Measurements from ENCODE around the gene P3H4. TPM values are rescaled to one million over a fixed set of nuclear protein-coding genes. Genes with fewer than 3 reads are reported as not detected.

The P3H4 gene
- total RNA-seq, 4 donors from 2014 or later = 1.8 to 4.0 (median 2.9) TPM

DNA sequence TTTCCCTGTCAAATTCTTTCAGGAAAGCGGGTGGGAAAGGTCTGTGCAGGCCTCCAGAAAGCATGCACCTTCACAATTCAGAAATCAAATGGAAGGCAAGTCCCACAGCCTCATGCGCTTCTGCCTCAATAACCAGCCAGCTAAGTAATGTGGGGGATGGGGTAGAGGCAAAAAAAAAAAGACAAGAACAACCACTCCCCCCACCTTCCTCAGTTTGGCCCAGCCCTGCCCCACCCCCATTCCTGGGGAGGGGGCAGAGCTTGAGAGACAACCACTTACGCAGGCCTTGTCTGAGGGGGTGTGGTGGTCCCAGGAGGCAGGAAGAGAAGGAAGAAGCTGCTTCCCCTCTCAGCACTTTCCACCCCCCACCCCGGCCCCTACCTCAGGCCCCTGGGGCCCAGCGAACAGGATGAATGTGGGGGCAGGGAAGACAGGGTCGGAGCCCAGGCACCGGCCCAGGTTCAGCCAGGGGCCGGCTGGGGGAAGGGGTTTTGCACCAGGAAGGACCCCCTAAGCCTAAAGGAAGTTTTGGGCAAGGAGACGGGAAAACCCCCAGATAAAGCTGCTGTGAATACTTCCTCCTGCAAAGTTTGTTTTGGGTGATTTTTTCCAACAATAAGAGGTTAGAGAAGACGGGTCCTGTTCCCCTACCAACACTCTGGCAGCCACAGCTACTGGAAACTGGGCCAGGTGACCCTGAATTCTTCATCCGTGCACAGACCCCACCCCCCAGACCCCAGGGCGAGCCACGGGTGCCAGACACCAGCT is 26.5 kb downstream of the P3H4 start:
- intact Hi-C loops (cut with DNase I; ENCODE audit: low total_unique reads) = loop anchor here (5.0 kb wide), 1 partner anchor 232 kb away; the partner anchor contains the start of gene DNAJC7
- TF ChIP-seq POLR2A (IDR thresholded peaks at IDR 0.05) = no peak
- TF ChIP-seq, protein P1, sequence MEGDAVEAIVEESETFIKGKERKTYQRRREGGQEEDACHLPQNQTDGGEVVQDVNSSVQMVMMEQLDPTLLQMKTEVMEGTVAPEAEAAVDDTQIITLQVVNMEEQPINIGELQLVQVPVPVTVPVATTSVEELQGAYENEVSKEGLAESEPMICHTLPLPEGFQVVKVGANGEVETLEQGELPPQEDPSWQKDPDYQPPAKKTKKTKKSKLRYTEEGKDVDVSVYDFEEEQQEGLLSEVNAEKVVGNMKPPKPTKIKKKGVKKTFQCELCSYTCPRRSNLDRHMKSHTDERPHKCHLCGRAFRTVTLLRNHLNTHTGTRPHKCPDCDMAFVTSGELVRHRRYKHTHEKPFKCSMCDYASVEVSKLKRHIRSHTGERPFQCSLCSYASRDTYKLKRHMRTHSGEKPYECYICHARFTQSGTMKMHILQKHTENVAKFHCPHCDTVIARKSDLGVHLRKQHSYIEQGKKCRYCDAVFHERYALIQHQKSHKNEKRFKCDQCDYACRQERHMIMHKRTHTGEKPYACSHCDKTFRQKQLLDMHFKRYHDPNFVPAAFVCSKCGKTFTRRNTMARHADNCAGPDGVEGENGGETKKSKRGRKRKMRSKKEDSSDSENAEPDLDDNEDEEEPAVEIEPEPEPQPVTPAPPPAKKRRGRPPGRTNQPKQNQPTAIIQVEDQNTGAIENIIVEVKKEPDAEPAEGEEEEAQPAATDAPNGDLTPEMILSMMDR (IDR thresholded peaks at IDR 0.05 in 4 of 5, conservative IDR thresholded peaks at IDR 0.05 in 1 of 5) = no peak
- H3K36me3 ChIP-seq = no peaks in the 10 kb centered on the region
- H3K4me3 ChIP-seq = peak overlapping the region; percentile 72 to 83 (median 78)
- peak in 1 of 2 donors; percentile 33 for DNase-seq
- no peak for ATAC-seq
- no peaks in the 10 kb centered on the region for H3K27me3 ChIP-seq
- H3K4me1 ChIP-seq = peaks cover 53 to 58% of the 10 kb centered on the region in 2 donors
- H3K27ac ChIP-seq = peak overlapping the region; percentile 81 to 95 (median 92)
- no peaks in the 10 kb centered on the region for H3K9me3 ChIP-seq
- in situ Hi-C loops (cut with MboI; ENCODE audit: low sequenced_read_pairs in 4 of 4) = no loop called here

DNA sequence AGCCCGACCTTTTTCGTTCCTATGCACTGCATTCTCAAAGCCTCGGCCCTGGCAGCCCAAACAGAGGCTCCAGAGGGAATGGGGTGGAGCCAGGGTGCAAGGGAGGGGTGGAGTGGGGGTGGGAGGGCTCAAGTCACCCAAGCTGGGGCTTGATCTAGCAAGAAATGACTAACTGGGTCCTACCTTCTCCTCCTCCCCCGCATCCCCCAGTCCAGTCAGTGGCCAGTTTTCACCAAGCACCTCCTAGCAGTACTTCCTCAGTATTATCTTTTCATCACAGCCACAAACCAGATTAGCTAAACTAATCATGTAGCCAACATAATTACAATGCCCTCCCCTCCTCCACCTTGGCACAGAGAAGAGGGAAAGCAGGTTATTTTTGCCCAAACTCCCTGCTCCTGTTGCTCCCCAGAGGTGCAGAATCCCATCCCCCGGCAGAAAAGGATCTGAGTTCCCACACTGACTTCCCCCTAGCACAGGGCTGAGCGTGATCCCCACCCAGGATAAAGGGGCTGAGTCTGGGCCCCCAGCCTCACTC is 27.5 kb downstream of the P3H4 start:
- Histone ChIP-seq H3K27ac (peak overlapping the region; percentile 81 to 95 (median 92)), H3K27me3 (no peaks in the 10 kb centered on the region), H3K4me1 (peaks cover 63 to 68% of the 10 kb centered on the region in 2 donors), H3K4me3 (peak overlapping the region; percentile 72 to 83 (median 78)), H3K9me3 (no peaks in the 10 kb centered on the region), H3K36me3 (no peaks in the 10 kb centered on the region)
- intact Hi-C loops (cut with DNase I; ENCODE audit: low total_unique reads) (no loop called here), in situ Hi-C loops (cut with MboI; ENCODE audit: low sequenced_read_pairs in 4 of 4) (no loop called here)
- TF ChIP-seq, protein P1 (IDR thresholded peaks at IDR 0.05 in 4 of 5, conservative IDR thresholded peaks at IDR 0.05 in 1 of 5) = no peak
- TF ChIP-seq POLR2A (IDR thresholded peaks at IDR 0.05) = no peak
- peak; percentile 30 to 37 for DNase-seq
- no peak for ATAC-seq

DNA sequence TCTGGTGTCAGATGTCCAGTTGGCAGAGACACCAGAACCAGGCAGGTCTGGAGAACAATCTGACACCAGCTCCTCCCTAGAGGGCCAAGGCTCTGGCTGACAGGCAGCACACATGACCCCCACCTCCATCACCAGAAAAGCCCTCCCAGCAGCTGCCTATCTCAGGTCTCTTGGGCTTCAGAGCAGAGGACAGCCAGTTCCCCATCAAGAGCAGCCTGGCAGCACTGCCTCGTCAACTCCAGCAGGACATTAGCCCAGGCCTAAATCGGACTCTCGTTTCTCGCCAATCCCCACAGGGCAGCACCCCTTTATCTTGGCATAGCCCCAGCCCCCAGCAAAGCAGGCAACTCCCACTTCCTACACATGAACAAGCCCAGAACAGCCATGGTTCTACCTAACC is 29.6 kb downstream of the P3H4 start:
- Histone ChIP-seq H3K9me3 (no peaks in the 10 kb centered on the region), H3K36me3 (no peaks in the 10 kb centered on the region), H3K27me3 (no peaks in the 10 kb centered on the region), H3K4me3 (peak overlapping the region in 2 of 4 donors; percentile 0 to 23), H3K27ac (peak overlapping the region; percentile 81 to 95 (median 92)), H3K4me1 (peaks cover 84 to 86% of the 10 kb centered on the region in 2 donors)
- in situ Hi-C loops (cut with MboI; ENCODE audit: low sequenced_read_pairs in 4 of 4) (no loop called here), intact Hi-C loops (cut with DNase I; ENCODE audit: low total_unique reads) (no loop called here)
- DNase-seq (peak; percentile 88 to 89), ATAC-seq (peak; percentile 51 to 52)
- TF ChIP-seq, protein P1 (IDR thresholded peaks at IDR 0.05 in 4 of 5, conservative IDR thresholded peaks at IDR 0.05 in 1 of 5) = no peak
- peak; percentile 43 to 57 for TF ChIP-seq POLR2A (IDR thresholded peaks at IDR 0.05)

DNA sequence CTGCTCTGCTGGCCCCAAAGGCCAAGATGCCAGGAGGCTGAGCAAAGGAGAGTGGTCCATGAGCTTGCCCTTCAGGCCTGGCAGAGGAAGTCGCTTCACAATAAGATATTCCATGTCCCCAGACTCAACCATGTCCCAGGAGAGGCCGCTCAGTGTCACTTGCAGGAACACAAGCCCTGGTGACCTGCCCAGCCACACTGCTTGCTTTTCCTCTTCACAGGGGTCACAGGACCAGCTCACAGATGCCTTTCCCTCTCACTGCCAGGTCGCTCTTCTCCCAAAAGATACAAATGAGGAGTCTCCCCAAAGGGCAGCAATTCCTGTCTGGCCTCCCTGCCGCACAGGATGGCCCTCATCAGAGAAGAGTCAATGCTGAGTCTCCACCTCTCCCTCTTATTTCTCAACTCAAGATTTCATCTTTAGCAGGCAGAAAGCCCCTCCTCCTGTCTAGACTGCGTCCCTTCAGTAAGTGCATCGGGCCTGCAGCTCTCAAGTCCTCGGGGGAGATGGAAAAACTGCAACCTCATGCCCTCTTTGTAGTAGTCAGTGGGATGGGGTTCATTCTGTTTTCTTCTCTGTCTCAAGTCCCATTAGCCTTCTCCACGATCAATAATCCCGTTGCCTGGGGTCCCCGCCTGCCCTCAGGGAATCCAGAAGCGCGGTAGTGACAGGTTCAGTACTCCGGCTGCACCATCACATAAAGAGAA is 30.2 kb downstream of the P3H4 start:
- in situ Hi-C loops (cut with MboI; ENCODE audit: low sequenced_read_pairs in 4 of 4) = no loop called here
- peak; percentile 70 to 72 for DNase-seq
- no peaks in the 10 kb centered on the region for H3K27me3 ChIP-seq
- ATAC-seq = peak in 1 of 2 donors; percentile 32
- intact Hi-C loops (cut with DNase I; ENCODE audit: low total_unique reads) = no loop called here
- H3K4me3 ChIP-seq = peak overlapping the region in 2 of 4 donors; percentile 0 to 23
- TF ChIP-seq, protein P1 (IDR thresholded peaks at IDR 0.05 in 4 of 5, conservative IDR thresholded peaks at IDR 0.05 in 1 of 5) = no peak
- TF ChIP-seq POLR2A (IDR thresholded peaks at IDR 0.05) = no peak
- H3K36me3 ChIP-seq = no peaks in the 10 kb centered on the region
- peaks cover 90 to 92% of the 10 kb centered on the region in 2 donors for H3K4me1 ChIP-seq
- H3K9me3 ChIP-seq = no peaks in the 10 kb centered on the region
- peak overlapping the region; percentile 81 to 95 (median 92) for H3K27ac ChIP-seq
